ENCODE results near the gene ATP2B3. TPM values are rescaled to one million over a fixed set of nuclear protein-coding genes. Genes with fewer than 3 reads are reported as not detected.

The ATP2B3 gene
- total and polyA plus RNA-seq, 2 of the 4 experiments (the other 2 are of a cell fraction): under 0.01 to 0.03 TPM

DNA sequence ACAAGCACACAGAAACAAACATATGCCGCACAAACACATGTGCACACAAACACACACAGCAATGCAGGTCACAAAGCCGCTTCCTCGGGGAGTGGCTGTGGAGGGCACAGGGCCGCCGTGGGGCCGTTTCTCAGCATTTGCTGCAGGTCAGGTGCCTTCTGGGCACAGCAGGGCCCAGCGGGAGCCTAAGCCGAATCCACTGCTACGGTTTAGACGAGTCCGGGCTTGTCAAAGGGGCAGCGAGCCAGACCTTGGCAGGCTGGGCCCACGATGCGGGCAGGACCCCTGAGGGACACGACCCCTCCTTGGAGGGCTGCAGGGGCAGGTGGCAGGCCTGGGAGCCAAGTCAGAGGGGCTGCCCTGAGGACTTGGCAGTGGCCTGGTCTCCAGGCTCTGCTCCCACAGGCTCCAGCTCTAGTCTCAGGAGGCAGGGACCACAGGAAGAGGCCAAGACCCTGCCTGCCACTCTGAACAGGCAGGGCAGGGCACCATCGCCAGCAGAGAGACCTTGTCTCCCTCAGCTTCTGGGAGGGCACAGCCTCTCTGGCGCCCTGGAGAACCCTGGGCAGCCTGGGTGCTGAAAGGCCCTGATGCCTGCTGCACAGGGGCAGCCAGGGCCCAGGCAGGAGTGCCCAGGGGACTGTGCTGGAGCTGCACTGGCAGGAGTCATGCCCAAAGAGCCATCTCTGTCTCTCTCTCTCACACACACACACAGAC is 5.5 kb upstream of the ATP2B3 start:
- DNase-seq: no peak
- no peak overlapping the region for H3K4me2 ChIP-seq (ENCODE audit: low read depth, low read length)
- no peak overlapping the region for H3K23ac ChIP-seq (ENCODE audit: low read depth, low read length)
- no peak overlapping the region for H3K14ac ChIP-seq (replicated peaks; ENCODE audit: low read depth, low read length)
- H2BK120ac ChIP-seq (ENCODE audit: low read depth, low read length): no peak overlapping the region
- no peak overlapping the region for H3K18ac ChIP-seq (ENCODE audit: low read depth, low read length)
- no peak overlapping the region for H2BK20ac ChIP-seq (ENCODE audit: low read depth, low read length)
- no peak overlapping the region for H4K5ac ChIP-seq (ENCODE audit: low read depth, low read length)
- H4K20me1 ChIP-seq (ENCODE audit: insufficient read depth, low read length): no peaks in the 10 kb centered on the region
- ChIA-PET POLR2A (ENCODE audit: unreplicated experiment) (no interaction called here), CTCF (no interaction called here)
- dilution Hi-C loops (cut with HindIII; ENCODE audit: low sequenced_read_pairs, unreplicated experiment): no loop called here
- no peaks in the 10 kb centered on the region for H3K9me3 ChIP-seq (ENCODE audit: control insufficient read depth, insufficient read depth, low read length)
- H4K8ac ChIP-seq (ENCODE audit: low read depth in 2 of 2, low read length in 2 of 2): no peak overlapping the region
- H3K9ac ChIP-seq (ENCODE audit: low read depth, low read length): no peak overlapping the region
- no peaks in the 10 kb centered on the region for H3K4me1 ChIP-seq (ENCODE audit: control insufficient read depth, insufficient read depth, low read length)
- H2AFZ ChIP-seq (replicated peaks; ENCODE audit: low read length, poor library complexity): peak overlapping the region; percentile 56
- no peak overlapping the region for H3K27ac ChIP-seq (ENCODE audit: insufficient read depth, low read length)
- H2BK15ac ChIP-seq (ENCODE audit: low read depth, low read length): no peak overlapping the region
- no peaks in the 10 kb centered on the region for H3K79me1 ChIP-seq (ENCODE audit: low read depth in 1 of 2, low read length in 2 of 2)
- no peak overlapping the region for H2AK5ac ChIP-seq (ENCODE audit: low read depth, low read length)
- peak overlapping the region; percentile 28 for H2AK9ac ChIP-seq (replicated peaks; ENCODE audit: low read depth, low read length, poor library complexity)
- no peaks in the 10 kb centered on the region for H3K36me3 ChIP-seq (ENCODE audit: control insufficient read depth, insufficient read depth, low read length)
- 70% methylated on average over 13 of the region's 17 CpGs; no CpG with 5 or more reads in 1 of the 2 experiments for WGBS, 2 experiments (ENCODE audit: extremely low coverage in 2 of 2, insufficient read length in 1 of 2)
- no peak overlapping the region for H3K4me3 ChIP-seq (ENCODE audit: insufficient read depth, low read depth, low read length)
- H3K56ac ChIP-seq (ENCODE audit: extremely low read depth, insufficient read depth, low read length): no peak overlapping the region
- H4K91ac ChIP-seq (ENCODE audit: insufficient read depth, low read depth, low read length): no peak overlapping the region
- intact Hi-C loops (cut with micrococcal nuclease): no loop called here
- no TSS peak for BruUV-seq (replicated peaks)
- no peak overlapping the region for H3K4ac ChIP-seq (ENCODE audit: low read depth, low read length)
- ATAC-seq (ENCODE audit: low read depth): no peak
- in situ Hi-C loops (cut with MboI; ENCODE audit: low sequenced_read_pairs): no loop called here
- TF ChIP-seq MAZ (IDR thresholded peaks at IDR 0.05; ENCODE audit: borderline replicate concordance, low read depth, low read length) (no peak), BHLHE40 (IDR thresholded peaks at IDR 0.05; ENCODE audit: low read depth, low read length) (no peak), FOS (IDR thresholded peaks at IDR 0.05; ENCODE audit: low read depth, low read length) (no peak), RAD21 (IDR thresholded peaks at IDR 0.05; ENCODE audit: low read length) (no peak), CEBPB (IDR thresholded peaks at IDR 0.05; ENCODE audit: low read depth, low read length) (no peak), MAFK (IDR thresholded peaks at IDR 0.05; ENCODE audit: low read depth, low read length) (no peak)
- TF ChIP-seq, protein P1, sequence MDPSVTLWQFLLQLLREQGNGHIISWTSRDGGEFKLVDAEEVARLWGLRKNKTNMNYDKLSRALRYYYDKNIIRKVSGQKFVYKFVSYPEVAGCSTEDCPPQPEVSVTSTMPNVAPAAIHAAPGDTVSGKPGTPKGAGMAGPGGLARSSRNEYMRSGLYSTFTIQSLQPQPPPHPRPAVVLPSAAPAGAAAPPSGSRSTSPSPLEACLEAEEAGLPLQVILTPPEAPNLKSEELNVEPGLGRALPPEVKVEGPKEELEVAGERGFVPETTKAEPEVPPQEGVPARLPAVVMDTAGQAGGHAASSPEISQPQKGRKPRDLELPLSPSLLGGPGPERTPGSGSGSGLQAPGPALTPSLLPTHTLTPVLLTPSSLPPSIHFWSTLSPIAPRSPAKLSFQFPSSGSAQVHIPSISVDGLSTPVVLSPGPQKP (IDR thresholded peaks at IDR 0.05; ENCODE audit: borderline replicate concordance, low read depth, low read length): no peak
- TF ChIP-seq, protein P2, sequence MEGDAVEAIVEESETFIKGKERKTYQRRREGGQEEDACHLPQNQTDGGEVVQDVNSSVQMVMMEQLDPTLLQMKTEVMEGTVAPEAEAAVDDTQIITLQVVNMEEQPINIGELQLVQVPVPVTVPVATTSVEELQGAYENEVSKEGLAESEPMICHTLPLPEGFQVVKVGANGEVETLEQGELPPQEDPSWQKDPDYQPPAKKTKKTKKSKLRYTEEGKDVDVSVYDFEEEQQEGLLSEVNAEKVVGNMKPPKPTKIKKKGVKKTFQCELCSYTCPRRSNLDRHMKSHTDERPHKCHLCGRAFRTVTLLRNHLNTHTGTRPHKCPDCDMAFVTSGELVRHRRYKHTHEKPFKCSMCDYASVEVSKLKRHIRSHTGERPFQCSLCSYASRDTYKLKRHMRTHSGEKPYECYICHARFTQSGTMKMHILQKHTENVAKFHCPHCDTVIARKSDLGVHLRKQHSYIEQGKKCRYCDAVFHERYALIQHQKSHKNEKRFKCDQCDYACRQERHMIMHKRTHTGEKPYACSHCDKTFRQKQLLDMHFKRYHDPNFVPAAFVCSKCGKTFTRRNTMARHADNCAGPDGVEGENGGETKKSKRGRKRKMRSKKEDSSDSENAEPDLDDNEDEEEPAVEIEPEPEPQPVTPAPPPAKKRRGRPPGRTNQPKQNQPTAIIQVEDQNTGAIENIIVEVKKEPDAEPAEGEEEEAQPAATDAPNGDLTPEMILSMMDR (conservative IDR thresholded peaks at IDR 0.05; ENCODE audit: low read depth, low read length): no peak
- H2BK5ac ChIP-seq (ENCODE audit: low read depth, low read length, poor library complexity, severe bottlenecking): peak overlapping the region; percentile 48
- H3K9me1 ChIP-seq (ENCODE audit: insufficient read depth, low read length): no peaks in the 10 kb centered on the region; the same call in 1 of the 2 replicates
- H3K27me3 ChIP-seq (ENCODE audit: control insufficient read depth, insufficient read depth, low read length): peaks cover 13% of the 10 kb centered on the region
